ENCODE results near the gene PDPR.
"Not testable (repeated sequence)": the region's sequence is repeated elsewhere in the genome, so short reads cannot be mapped to it uniquely, and the experiment has no call there.

The PDPR gene
- 34.5 to 101 (median 73.1) reads per million in 4 donors for total RNA-seq

GRCh38 chr16:70113982-70114826 is at the start of gene PDPR:
TSS of gene PDPR (plus strand) at chr16:70114332. CDS start at chr16:70120493, 6,161 bp downstream.
- peak; percentile 89 to 95 (median 92) for DNase-seq

GRCh38 chr16:70064841-70065370 is 49.2 kb upstream of the PDPR start:
- peak; percentile 28 to 76 (median 70) for DNase-seq

- DNase-seq, result not testable (repeated sequence)
These were observed 48.8 kb upstream of the PDPR start for GRCh38 chr16:70065376-70065745.

- peak; percentile 87 to 92 (median 89) for DNase-seq
These were observed 48.1 kb upstream of the PDPR start for GRCh38 chr16:70065746-70066658.

GRCh38 chr16:70066751-70067150 is 47.4 kb upstream of the PDPR start:
- not testable (repeated sequence) for DNase-seq

- not testable (repeated sequence) for DNase-seq
These were observed 35.1 kb upstream of the PDPR start for GRCh38 chr16:70079081-70079480.

- not testable (repeated sequence) for DNase-seq
These were observed 32.9 kb upstream of the PDPR start for GRCh38 chr16:70081219-70081618.

GRCh38 chr16:70083931-70084330 is 30.2 kb upstream of the PDPR start:
- not testable (repeated sequence) for DNase-seq

- not testable (repeated sequence) for DNase-seq
These were observed 26.0 kb upstream of the PDPR start for GRCh38 chr16:70088160-70088559.

- not testable (repeated sequence) for DNase-seq
These were observed 25.3 kb upstream of the PDPR start for GRCh38 chr16:70088877-70089276.

- not testable (repeated sequence) for DNase-seq
These were observed 24.8 kb upstream of the PDPR start for GRCh38 chr16:70089289-70089688.

GRCh38 chr16:70091104-70091503 is 23.0 kb upstream of the PDPR start:
- not testable (repeated sequence) for DNase-seq

GRCh38 chr16:70094096-70094495 is 20.0 kb upstream of the PDPR start:
- DNase-seq, result not testable (repeated sequence)

- DNase-seq, result not testable (repeated sequence)
These were observed 4.4 kb upstream of the PDPR start for GRCh38 chr16:70109583-70110279.

- not testable (repeated sequence) for DNase-seq
These were observed 2.0 kb upstream of the PDPR start for GRCh38 chr16:70112162-70112561.

GRCh38 chr16:70113599-70113981 is 542 bp upstream of the PDPR start:
- DNase-seq, result not testable (repeated sequence)

GRCh38 chr16:70118354-70118753 is 4.2 kb downstream of the PDPR start:
- DNase-seq, result not testable (repeated sequence)

GRCh38 chr16:70118776-70119175 is 4.6 kb downstream of the PDPR start:
- not testable (repeated sequence) for DNase-seq

- DNase-seq, result not testable (repeated sequence)
These were observed 6.3 kb downstream of the PDPR start for GRCh38 chr16:70120398-70120797.

GRCh38 chr16:70123822-70124221 is 9.7 kb downstream of the PDPR start:
- not testable (repeated sequence) for DNase-seq

GRCh38 chr16:70126226-70126625 is 12.1 kb downstream of the PDPR start:
- not testable (repeated sequence) for DNase-seq

GRCh38 chr16:70127706-70128105 is 13.6 kb downstream of the PDPR start:
- not testable (repeated sequence) for DNase-seq

Measured in T-helper 1 cell (primary cell).